GM19467 (cell line): ENCODE measurements around the gene CHTF18.

ENCODE experiments used
- ATAC-seq: cut with Tn5 transposase; IDR thresholded peaks from one replicate; pipeline ENCODE4 v1.9.1; 2021; ENCODE audit warnings: mild to moderate bottlenecking, moderate library complexity; ENCODE audit not compliant: unreplicated experiment

Gene CHTF18

DNA sequence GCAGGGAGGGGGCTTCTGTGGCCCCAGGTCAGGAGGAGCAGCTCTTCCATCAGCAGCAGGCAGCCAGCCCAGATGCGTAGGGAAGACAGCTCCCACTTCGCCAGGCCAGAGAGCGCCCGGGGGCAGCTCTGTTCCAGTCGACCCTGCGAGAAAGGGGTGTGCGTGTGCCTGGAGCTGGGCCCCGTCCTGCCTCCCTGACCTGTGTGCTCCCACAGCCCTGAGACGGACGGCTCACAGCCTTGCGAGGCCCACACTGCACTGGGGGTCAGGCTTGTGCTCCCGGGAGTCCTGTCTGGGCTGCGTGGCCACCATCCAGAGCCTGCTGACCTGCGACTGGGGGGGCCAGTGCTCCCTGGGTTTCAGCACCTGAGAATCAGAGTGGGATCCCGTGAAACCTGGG is 28.4 kb upstream of the CHTF18 start:
- no peak for ATAC-seq

GRCh38 chr16:760545-761343 is 27.7 kb upstream of the CHTF18 start, which contains the start of gene MSLN:
MSLN (plus strand) TSS chr16:760734; CDS start chr16:762681, 1,947 bp downstream.
- ATAC-seq: no peak

- ATAC-seq: no peak
Measured at GRCh38 chr16:761625-762513, 26.6 kb upstream of the CHTF18 start.

DNA sequence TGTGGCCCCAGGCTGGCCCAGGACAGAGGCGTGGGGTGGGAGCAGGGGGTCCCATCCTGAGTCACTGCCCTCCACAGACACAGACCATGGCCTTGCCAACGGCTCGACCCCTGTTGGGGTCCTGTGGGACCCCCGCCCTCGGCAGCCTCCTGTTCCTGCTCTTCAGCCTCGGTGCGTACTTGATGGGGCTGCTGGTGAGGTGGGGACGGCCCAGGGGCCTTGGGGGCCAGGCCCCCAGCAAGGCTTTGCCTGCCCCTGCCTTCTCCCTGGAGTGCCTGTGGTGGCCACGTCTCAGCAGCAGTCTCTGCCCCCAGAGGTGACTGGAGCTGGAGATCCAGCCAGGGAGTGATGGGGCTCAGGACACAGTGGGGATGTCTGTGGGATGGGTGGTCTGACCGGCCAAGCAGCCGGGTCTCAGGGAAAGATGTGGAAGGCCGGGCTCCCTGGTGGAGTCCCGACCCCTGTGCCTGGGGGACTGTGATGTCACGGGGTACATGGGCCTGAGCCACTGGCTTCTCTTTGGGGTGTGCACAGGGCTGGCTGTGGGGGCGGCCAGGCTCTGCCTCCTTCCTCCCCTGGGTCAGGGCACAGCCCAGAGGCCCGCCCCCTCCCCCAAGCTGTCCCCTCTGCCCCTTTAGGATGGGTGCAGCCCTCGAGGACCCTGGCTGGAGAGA is 25.7 kb upstream of the CHTF18 start:
- no peak for ATAC-seq

DNA sequence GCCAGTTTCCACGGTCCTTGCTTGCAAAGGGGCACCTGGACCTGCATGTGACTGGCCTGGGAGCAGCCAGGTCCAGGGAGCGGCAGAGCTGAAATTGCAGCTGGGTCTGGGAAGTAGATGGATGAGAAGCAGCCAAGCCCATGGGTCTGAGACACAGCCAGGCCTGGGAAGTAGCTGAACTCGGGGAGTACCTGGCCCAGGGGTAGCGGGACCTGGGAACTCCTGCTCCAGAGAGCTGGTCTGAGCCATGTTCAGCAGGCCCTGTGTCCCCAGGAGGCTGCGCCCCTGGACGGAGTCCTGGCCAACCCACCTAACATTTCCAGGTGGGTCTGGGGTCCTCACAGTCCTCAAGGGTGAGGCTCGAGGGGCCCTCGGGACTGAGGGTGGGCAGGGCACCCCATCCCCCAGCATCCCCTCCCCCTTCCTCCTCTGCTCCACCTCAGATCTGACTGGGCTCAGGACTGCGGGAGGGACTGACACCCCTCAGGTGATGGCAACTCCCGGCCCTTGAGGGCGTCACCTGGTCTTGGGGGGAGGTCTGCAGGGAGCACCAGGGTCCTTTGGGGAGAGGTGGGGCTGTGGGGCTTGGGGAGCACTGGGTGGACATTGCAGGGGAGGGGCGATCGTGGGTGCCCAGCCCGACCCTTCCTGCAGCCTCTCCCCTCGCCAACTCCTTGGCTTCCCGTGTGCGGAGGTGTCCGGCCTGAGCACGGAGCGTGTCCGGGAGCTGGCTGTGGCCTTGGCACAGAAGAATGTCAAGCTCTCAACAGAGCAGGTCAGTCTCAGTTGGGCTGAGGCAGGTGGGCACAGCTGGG is 24.8 kb upstream of the CHTF18 start:
- no peak for ATAC-seq

GRCh38 chr16:764184-764750 is 24.2 kb upstream of the CHTF18 start:
- ATAC-seq: no peak

GRCh38 chr16:764848-765487 is 23.5 kb upstream of the CHTF18 start:
- ATAC-seq: no peak

DNA sequence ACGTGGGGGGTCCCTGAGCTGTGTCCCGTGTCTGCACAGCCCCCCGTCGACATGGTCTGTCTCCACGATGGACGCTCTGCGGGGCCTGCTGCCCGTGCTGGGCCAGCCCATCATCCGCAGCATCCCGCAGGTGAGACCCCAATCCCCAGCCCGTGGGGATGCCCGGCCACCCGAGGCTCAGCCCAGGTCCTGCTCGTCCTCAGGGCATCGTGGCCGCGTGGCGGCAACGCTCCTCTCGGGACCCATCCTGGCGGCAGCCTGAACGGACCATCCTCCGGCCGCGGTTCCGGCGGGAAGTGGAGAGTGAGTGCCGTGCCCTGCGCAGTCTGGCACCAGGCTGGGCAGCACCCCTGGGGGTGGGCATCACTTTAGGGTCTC is 22.9 kb upstream of the CHTF18 start:
- no peak for ATAC-seq

DNA sequence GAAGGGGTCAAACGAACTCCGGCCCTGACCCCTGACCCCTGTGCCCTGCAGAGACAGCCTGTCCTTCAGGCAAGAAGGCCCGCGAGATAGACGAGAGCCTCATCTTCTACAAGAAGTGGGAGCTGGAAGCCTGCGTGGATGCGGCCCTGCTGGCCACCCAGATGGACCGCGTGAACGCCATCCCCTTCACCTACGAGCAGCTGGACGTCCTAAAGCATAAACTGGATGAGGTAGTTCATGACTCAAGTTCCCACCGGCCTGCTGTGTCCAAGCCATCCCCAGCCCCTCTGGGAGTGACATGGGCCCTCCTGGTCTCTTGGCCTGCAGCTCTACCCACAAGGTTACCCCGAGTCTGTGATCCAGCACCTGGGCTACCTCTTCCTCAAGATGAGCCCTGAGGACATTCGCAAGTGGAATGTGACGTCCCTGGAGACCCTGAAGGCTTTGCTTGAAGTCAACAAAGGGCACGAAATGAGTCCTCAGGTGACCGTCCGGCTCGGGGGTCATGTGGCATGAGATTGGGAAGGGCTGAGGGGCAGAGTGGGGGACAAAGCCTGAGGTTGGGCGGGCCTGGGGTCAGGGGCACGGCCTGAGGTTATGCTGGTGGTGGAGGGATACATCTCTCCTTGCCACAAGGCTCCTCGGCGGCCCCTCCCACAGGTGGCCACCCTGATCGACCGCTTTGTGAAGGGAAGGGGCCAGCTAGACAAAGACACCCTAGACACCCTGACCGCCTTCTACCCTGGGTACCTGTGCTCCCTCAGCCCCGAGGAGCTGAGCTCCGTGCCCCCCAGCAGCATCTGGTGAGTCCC is 22.2 kb upstream of the CHTF18 start:
- ATAC-seq: no peak

DNA sequence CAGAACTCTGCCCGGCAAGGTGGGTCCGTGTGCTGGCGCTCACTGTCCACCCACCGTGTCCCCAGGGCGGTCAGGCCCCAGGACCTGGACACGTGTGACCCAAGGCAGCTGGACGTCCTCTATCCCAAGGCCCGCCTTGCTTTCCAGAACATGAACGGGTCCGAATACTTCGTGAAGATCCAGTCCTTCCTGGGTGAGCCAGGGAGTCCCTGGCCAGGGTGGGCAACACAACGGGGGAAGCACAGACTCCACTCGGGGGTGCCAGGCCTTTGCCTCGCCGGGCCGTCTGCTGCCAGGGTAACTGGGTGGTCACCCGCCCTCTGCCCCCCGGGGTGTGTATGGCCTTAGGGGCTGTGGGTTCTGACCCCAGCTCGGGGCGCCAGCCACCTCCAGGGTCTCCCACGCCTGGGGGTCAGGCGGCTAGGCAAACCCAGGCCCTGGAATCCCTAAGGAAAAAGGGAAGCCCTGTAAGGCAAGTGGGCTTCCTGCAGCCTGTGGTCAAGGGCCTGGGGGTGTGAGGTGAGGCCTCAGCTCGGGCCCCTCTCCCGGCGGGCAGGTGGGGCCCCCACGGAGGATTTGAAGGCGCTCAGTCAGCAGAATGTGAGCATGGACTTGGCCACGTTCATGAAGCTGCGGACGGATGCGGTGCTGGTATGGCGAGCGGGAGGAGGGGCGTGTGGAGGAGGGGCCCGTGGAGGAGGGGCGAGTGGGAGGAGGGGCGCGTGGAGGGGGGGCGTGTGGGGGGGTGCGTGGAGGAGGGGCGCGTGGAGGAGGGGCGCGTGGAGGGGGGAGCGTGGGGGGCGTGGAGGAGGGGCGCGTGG is 21.4 kb upstream of the CHTF18 start:
- ATAC-seq: no peak

DNA sequence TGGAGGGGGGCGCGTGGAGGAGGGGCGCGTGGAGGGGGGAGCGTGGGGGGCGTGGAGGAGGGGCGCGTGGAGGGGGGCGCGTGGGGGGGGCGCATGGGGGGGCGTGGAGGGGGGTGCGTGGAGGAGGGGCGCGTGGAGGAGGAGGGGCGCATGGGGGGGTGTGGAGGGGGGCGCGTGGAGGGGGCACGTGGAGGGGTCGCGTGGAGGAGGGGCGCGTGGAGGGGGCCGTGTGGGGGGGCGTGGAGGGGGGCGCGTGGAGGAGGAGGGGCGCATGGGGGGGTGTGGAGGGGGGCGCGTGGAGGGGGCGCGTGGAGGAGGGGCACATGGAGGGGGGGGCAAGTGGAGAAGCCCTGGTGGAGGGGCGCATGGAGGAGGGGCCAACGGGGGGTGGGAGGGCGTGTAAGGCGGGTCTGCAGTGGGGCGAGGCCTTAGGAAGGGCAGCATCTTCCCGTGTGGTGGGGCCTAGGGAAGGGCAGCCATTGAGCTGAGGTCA is 20.6 kb upstream of the CHTF18 start:
- no peak for ATAC-seq

DNA sequence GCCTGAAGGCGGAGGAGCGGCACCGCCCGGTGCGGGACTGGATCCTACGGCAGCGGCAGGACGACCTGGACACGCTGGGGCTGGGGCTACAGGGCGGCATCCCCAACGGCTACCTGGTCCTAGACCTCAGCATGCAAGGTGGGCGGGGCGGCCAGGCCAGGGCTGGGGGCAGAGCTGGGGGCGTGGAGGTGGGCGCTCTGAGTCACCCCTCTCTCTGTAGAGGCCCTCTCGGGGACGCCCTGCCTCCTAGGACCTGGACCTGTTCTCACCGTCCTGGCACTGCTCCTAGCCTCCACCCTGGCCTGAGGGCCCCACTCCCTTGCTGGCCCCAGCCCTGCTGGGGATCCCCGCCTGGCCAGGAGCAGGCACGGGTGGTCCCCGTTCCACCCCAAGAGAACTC is 20.0 kb upstream of the CHTF18 start:
- no peak for ATAC-seq

GRCh38 chr16:769184-769784 is 19.1 kb upstream of the CHTF18 start:
- no peak for ATAC-seq

- ATAC-seq: no peak
Measured at GRCh38 chr16:769934-770333, 18.5 kb upstream of the CHTF18 start.

DNA sequence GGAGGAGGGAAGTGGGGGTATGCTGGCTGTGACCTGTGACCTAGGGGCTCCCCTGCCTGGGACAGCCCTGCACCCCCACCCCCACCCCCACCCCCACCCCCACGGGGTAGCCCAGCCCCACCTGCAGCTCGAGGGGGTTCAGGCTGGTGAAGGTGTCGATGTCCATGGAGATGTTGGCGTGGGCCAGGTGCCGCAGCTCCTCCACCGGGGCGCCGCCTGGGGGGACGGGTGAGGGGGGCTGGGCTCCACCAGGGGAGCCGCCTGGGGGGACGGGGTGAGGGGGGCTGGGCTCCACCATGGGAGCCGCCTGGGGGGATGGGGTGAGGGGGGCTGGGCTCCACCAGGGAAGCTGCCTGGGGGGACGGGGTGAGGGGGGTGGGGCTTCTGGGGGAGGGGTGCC is 18.0 kb upstream of the CHTF18 start:
- ATAC-seq: no peak

- no peak for ATAC-seq
Measured at GRCh38 chr16:772959-773358, 15.5 kb upstream of the CHTF18 start.
